GM20431 (cell line): Measurements from ENCODE around the gene AMD1.
"Not testable (repeated sequence)": the region's sequence is repeated elsewhere in the genome, so short reads cannot be mapped to it uniquely, and the experiment has no call there.

Experiments
- in situ Hi-C: fragments of 300-500 bp; cut with MseI, MboI; formaldehyde crosslinking; loops from one replicate; pipeline ENCODE4 v1.15.0; 2020; ENCODE audit warnings: low sequenced_read_pairs; ENCODE audit not compliant: unreplicated experiment

Gene AMD1

DNA sequence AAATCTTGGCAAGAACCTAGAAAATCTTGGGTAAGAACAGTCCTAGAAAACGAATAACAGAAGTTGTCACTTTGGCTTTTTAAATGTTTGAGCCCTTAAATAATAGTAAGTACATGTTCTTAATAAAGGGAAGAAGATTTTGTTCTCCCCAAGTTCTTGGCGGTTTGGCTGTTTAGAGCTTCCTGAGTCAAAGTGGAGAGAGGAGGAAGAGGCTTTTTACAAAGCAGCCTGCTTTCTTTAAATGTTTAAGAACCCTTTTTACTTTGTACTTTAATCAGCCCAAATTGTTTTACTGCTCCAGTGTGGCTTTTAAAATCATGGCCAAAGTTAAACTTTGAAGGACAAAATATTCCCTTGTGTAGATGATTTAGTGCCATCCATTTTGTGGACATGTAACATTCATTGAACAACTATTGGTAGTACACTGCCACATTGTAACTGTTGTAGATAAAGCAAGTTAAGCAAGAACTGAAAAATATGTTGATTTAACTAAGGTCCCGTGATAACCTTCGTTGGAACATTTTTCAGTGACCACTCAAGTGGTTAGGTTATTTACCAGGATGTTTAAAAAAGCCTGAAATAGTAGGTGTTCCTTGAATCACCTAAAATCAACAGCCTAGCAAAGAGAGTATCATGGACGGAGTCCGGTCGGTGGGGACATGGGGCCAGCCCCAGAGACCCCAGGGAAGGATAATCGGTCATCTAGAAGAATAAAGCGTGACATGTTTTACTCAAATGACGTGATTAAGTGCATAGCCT is 2.4 kb downstream of the AMD1 start:
- in situ Hi-C loops, result no loop called here

DNA sequence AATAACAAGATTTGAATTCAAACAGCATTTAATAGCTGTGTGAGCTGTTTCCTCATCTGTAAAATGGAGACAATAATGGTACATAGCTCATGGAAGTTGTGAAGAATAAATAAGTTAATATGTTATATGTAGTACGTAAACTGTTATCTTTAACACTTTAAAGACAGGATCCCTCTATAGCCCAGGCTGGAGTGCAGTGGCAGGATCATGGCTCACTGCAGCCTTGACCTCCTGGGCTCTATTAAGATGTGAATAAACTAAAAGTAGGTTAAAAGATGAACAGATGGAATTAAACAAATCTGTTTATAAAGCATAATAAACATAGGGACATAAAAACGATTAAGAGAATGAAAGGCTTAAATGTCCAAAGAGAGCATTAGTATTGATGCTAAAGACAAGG is 3.0 kb downstream of the AMD1 start:
- in situ Hi-C loops, result no loop called here

DNA sequence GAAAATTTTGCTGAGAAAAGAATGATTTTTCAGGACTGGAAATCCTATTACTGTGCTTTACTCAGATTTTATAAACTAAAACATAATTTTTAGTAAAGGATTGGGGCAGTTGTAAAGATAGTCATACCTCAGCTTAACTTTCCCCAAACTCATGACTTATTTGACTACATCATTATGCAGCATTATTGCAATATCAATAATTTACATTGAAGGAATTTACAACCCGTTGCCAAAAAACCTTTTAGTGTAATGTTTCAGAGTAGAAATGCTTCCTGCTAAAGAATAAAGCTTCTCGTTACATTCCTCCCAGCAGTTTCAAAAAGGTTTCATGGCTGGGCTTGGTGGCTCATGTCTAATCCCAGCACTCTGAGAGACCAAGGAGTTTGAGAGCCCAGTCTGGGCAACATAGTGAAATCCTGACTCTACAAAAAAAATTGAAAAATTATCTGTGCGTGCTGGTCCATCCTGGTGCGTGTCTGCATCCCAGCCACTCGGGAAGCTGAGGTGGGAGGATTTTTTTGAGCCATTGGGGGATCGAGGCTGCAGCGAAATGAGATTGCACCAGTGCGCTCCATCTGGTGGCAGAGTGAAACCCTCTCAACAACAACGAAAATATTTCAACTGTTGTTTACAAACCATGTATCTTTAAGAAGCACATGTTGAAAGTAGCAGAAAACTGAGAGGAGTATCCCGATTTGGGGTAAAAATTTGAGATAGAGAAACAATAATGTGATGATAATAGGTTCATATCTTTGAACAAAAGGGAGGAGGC is 4.4 kb downstream of the AMD1 start:
- in situ Hi-C loops, result no loop called here

DNA sequence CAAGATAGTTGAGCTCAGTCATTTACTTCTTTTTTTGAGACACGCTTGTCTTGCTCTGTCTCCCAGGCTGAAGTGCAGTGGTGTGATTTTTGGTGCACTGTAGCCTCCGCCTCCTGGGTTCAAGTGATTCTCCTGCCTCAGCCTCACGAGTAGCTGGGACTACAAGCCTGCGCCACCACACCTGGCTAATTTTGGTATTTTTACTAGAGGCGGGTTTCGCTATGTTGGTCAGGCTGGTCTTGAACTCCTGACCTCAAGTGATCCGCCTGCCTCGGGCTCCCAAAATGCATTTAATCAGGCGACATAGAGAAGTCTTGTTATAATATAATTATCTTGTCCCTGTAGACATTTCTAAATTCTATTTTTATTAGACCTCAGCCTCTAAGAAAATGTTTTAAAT is 6.1 kb downstream of the AMD1 start:
- in situ Hi-C loops, result no loop called here

DNA sequence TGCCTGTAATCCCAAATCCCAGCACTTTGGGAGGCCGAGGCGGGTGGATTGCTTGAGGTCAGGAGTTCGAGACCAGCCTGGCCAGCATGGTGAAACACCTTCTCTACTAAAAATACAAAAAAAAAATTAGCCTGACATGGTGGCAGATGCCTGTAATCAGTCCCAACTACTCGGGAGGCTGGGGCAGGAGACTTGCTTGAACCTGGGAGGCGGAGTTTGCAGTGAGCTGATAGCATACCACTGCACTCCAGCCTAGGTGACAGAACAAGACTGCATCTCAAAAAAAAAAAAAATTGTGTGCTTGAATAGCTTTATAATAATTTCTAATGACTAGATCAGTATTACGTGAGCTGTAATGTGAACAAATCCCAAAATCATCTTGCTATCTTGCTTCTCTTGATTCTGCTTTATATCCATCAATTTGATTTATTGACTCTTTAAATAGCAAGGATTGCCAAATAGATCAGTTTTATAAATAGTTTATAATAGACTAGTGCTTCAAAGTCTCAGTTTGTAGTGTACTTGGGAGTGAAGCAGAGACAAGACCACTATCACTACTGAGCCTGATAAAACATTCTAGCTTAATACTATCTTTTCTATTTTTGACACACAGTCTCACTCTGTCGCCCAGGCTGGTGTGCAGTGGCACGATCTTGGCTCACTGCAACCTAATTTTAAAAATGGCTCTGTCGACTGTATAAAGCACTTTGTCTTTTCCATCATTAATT is 7.1 kb downstream of the AMD1 start:
- in situ Hi-C loops, result no loop called here

GRCh38 chr6:110882274-110882619 is 7.7 kb downstream of the AMD1 start:
- in situ Hi-C loops, result no loop called here

DNA sequence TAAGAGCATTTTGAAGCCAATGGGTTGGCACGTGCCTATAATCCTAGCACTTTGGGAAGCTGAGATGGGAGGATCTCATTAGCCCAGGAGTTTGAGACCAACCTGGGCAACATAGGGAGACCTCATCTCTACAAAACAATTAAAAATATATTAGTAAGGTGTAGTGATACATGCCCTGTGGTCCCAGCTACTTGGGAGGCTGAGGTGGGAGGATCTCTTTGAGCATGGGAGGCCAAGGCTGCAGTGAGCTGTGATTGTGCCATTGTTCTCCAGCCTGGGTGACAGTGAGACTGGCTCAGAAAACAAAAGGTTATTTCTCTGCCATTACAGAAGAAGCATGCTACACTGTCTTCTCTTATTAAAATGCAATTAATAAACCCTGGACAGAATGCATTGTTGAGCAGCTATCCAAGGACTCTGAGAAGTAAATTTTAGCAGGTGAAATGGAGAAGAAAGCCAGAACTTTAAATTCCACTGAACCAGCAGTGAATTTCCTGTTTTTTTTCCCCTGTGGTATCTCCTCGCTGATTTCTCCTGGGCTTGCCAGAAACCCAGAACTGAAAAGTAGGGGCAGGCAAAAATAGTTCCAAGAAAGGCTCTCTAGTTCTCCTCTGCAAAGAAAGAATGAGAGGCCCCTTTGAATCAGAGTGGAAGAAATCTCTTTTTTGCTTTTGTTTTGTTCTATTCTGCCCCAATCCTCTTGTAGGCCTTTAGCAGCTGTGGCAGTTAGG is 8.4 kb downstream of the AMD1 start:
- in situ Hi-C loops, result no loop called here

GRCh38 chr6:110884321-110884720 is 9.7 kb downstream of the AMD1 start:
- in situ Hi-C loops, result no loop called here

DNA sequence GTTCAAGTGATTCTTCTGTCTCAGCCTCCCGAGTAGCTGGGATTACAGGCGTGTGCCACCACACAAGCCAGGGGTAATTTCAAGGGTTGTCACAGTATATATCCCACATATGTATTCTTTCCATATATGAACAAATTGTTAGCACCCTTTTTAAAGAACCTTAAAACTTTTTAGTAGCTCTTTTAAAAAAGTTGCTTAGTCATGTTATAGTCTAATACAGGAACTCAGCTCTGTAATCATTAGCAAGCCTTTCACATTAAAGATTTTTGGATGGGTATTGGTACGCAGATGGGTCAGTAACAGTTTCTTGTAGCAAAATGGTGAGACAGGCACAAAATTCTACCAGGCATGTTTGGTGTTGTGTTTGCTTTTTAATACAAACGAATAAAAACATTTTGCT is 10.9 kb downstream of the AMD1 start:
- in situ Hi-C loops, result no loop called here

DNA sequence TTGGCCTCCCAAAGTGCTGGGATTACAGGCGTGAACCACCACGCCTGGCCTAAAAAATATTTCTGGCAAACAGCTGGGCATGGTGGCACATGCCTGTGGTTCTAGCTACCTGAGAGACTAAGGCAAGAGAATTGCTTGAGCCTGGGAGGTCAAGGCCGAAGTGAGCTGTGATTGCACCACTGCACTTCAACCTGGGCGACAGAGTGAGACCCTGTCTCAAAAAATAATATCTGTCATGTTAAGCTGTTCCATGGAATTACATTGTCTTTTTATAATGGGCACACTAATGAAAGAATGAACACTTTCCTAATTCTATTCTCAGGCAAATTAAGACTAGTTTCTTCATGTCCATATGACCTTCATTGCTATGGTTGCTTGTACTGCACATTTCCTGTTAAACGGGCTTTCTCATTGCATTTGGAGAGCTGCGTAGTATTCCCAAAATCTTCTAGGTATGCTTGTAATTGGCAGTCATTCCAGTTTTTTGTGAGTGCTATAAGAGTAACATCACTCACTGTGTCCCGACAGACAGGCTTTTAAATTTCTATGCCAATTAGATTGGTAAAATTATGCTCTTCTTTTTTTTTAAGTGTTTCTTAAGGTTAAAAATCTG is 12.1 kb downstream of the AMD1 start:
- in situ Hi-C loops, result no loop called here

- in situ Hi-C loops, result no loop called here
These were observed 15.7 kb downstream of the AMD1 start for GRCh38 chr6:110890288-110890687.

DNA sequence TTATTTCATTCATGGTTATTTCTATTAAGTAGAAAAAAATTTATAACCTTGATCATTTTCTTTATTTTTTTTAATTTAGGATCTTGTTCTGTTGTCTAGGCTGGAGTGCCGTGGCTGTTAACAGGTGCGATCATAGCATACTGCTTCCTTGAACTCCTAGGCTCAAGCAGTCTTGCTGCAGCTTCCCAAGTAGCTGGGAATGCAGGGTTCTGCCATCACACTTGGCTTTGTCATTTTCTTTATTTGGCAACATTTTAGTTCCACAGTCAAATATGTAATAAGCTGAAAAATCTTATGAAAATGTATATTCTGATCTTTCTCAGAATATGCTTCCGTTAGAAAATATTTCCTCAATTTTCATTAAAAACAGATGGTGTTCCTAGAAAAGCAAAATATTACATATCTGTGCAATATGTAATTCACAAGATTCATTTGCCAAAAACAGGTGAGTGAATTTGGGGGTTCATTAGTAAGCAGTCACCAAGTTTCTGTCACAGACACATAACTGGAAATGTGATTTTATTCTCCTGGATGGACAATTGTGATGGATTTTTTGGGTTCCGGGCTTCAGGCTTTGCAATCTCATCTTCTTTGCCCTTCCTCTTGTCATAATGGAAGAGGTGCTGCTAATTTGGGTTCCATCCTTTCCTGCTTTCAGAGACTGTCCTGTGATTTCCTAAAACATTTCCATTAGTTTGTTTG is 21.5 kb downstream of the AMD1 start:
- in situ Hi-C loops, result no loop called here

DNA sequence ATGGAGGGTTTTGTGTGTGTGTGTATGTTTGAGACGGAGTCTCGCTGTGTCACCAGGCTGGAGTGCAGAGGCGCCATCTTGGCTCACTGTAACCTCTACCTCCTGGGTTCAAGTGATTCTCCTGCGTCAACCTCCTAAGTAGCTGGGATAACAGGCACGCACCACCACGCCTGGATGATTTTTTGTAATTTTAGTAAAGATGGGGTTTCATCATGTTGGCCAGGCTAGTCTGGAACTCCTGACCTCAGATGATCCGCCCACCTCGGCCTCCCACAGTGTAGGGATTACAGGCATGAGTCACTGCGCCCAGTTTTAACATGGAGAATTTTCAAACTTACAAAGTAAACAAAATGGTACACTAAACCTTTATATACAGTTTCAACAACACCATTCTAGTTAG is 22.8 kb downstream of the AMD1 start:
- in situ Hi-C loops, result no loop called here

GRCh38 chr6:110898111-110898510 is 23.5 kb downstream of the AMD1 start:
- in situ Hi-C loops, result no loop called here

- in situ Hi-C loops, result no loop called here
These were observed 25.5 kb downstream of the AMD1 start for GRCh38 chr6:110900028-110900598.

GRCh38 chr6:110901601-110902000 is 27.0 kb downstream of the AMD1 start:
- in situ Hi-C loops, result not testable (repeated sequence)

- in situ Hi-C loops, result no loop called here
These were observed 27.5 kb downstream of the AMD1 start for GRCh38 chr6:110902091-110902490.

GRCh38 chr6:110906273-110906672 is 31.7 kb downstream of the AMD1 start:
- in situ Hi-C loops, result not testable (repeated sequence)

DNA sequence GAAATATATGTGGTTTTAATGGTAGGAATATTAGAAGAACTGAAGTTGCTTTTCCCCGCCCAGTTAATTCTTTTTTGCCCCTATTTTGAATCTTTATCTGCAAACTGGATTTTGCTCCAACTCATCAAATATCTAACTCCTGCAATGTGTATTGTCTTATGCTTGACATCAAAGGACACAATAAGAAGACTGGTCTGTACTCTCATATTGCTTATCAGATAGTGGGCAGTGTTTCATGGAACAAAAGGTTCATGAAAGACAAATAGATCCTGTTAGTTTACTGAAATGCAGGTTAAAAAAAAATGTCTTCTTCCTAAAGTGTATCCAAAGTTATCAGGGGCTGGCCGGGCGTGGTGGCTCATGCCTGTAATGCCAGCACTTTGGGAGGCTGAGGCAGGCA is 56.2 kb downstream of the AMD1 start:
- in situ Hi-C loops, result no loop called here
